ENCODE results near the gene RNASE7. TPM values are rescaled to one million over a fixed set of nuclear protein-coding genes. Genes with fewer than 3 reads are reported as not detected.
"Not testable (repeated sequence)": the region's sequence is repeated elsewhere in the genome, so short reads cannot be mapped to it uniquely, and the experiment has no call there.

RNASE7 gene
- total RNA-seq, 3 donors from 2014 or later (not counting 1 experiment from before 2014, with no cell fraction given), result not detected

DNA sequence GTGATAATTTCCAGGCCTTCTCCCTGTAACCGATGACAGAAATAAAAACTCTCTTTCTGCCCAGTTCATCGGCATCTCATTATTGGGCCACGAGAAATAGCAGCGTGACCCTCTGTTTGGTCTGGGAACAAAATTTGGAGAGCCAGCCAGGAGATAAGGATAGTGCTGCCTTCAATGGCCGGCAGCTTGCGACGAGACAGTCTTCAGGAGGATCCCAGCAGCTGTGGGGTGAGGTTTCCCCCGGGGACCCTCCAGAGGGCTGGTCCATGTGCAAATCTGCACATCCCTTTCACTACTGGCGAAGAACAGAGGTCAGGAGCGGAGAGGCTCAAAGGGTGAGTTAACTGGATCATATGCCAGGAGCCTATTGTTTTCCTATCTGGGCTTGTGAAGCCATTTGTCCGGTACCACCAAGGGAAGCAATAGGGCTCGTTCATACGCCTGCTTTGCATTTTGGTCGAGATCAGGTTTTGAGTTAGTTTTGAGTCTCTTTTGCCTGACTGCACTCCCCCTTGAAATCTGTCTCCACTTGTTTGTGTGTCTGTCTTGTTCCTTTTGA lies 38.3 kb upstream of the RNASE7 start:
- no peak overlapping the region for H3K4me3 Mint-ChIP-seq
- 91% methylated on average over 13 of the region's 14 CpGs for WGBS (ENCODE audit: insufficient coverage)
- Histone ChIP-seq H3K9me3 (ENCODE audit: control insufficient read depth, insufficient read depth, low read length) (no peaks in the 10 kb centered on the region), H3K4me1 (ENCODE audit: control insufficient read depth, insufficient read depth, low read length) (no peaks in the 10 kb centered on the region), H3K36me3 (ENCODE audit: control insufficient read depth, insufficient read depth, low read length) (no peaks in the 10 kb centered on the region), H3K27me3 (ENCODE audit: control insufficient read depth, insufficient read depth, low read length) (no peaks in the 10 kb centered on the region), H3K27ac (ENCODE audit: low read length) (no peak overlapping the region), H3K4me3 (ENCODE audit: low read length) (no peak overlapping the region)
- H3K9me3 Mint-ChIP-seq, result no peaks in the 10 kb centered on the region
- H3K27ac Mint-ChIP-seq, result no peak overlapping the region
- H3K36me3 Mint-ChIP-seq, result no peaks in the 10 kb centered on the region
- H3K27me3 Mint-ChIP-seq (ENCODE audit: low read depth in 2 of 2), result no peaks in the 10 kb centered on the region
- H3K4me1 Mint-ChIP-seq, result no peaks in the 10 kb centered on the region
- TF ChIP-seq, protein P1, sequence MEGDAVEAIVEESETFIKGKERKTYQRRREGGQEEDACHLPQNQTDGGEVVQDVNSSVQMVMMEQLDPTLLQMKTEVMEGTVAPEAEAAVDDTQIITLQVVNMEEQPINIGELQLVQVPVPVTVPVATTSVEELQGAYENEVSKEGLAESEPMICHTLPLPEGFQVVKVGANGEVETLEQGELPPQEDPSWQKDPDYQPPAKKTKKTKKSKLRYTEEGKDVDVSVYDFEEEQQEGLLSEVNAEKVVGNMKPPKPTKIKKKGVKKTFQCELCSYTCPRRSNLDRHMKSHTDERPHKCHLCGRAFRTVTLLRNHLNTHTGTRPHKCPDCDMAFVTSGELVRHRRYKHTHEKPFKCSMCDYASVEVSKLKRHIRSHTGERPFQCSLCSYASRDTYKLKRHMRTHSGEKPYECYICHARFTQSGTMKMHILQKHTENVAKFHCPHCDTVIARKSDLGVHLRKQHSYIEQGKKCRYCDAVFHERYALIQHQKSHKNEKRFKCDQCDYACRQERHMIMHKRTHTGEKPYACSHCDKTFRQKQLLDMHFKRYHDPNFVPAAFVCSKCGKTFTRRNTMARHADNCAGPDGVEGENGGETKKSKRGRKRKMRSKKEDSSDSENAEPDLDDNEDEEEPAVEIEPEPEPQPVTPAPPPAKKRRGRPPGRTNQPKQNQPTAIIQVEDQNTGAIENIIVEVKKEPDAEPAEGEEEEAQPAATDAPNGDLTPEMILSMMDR (IDR thresholded peaks at IDR 0.05), result no peak
- DNase-seq (no peak), ATAC-seq (no peak)
- intact Hi-C loops (cut with micrococcal nuclease), result no loop called here

GRCh38 chr14:21009721-21010120 lies 32.4 kb upstream of the RNASE7 start:
- H3K9me3 ChIP-seq (ENCODE audit: control insufficient read depth, insufficient read depth, low read length); intact Hi-C loops (cut with micrococcal nuclease); H3K27me3 ChIP-seq (ENCODE audit: control insufficient read depth, insufficient read depth, low read length); ATAC-seq; H3K27ac ChIP-seq (ENCODE audit: low read length); H3K36me3 ChIP-seq (ENCODE audit: control insufficient read depth, insufficient read depth, low read length); H3K4me3 ChIP-seq (ENCODE audit: low read length); H3K4me1 ChIP-seq (ENCODE audit: control insufficient read depth, insufficient read depth, low read length); DNase-seq; H3K9me3 Mint-ChIP-seq; H3K36me3 Mint-ChIP-seq; H3K27ac Mint-ChIP-seq; H3K4me1 Mint-ChIP-seq; H3K4me3 Mint-ChIP-seq: not testable (repeated sequence)
- H3K27me3 Mint-ChIP-seq (ENCODE audit: low read depth in 2 of 2), result peaks cover 14 to 18% of the 10 kb centered on the region in 2 donors
- WGBS (ENCODE audit: insufficient coverage), result 57% methylated on average over 1 of the region's 3 CpGs

GRCh38 chr14:21011136-21011535 lies 31.0 kb upstream of the RNASE7 start:
- intact Hi-C loops (cut with micrococcal nuclease), result no loop called here
- H3K9me3 Mint-ChIP-seq, result no peaks in the 10 kb centered on the region

GRCh38 chr14:21014761-21015190 lies 27.4 kb upstream of the RNASE7 start:
- peak; percentile 72 to 92 for DNase-seq
- H3K9me3 Mint-ChIP-seq, result no peaks in the 10 kb centered on the region
- peak; percentile 74 to 89 (median 87) for ATAC-seq
- no peaks in the 10 kb centered on the region for H3K36me3 Mint-ChIP-seq
- Histone ChIP-seq H3K4me1 (ENCODE audit: control insufficient read depth, insufficient read depth, low read length) (no peaks in the 10 kb centered on the region), H3K27me3 (ENCODE audit: control insufficient read depth, insufficient read depth, low read length) (peaks cover 4% of the 10 kb centered on the region), H3K36me3 (ENCODE audit: control insufficient read depth, insufficient read depth, low read length) (no peaks in the 10 kb centered on the region), H3K4me3 (ENCODE audit: low read length) (no peak overlapping the region), H3K9me3 (ENCODE audit: control insufficient read depth, insufficient read depth, low read length) (no peaks in the 10 kb centered on the region), H3K27ac (ENCODE audit: low read length) (no peak overlapping the region)
- intact Hi-C loops (cut with micrococcal nuclease), result loop anchor here (1.0 kb wide), 3 partner anchors 26 to 90 kb away; no protein-coding TSS in a partner anchor
- H3K27me3 Mint-ChIP-seq (ENCODE audit: low read depth in 2 of 2), result peaks cover 14 to 18% of the 10 kb centered on the region in 2 donors
- H3K4me3 Mint-ChIP-seq, result no peak overlapping the region
- H3K27ac Mint-ChIP-seq, result no peak overlapping the region
- TF ChIP-seq, protein P1 (IDR thresholded peaks at IDR 0.05), result peak; percentile 88
- 0% methylated on average over 4 of the region's 4 CpGs for WGBS (ENCODE audit: insufficient coverage)
- no peaks in the 10 kb centered on the region for H3K4me1 Mint-ChIP-seq

More at GRCh38 chr14:21011136-21011535, 31.0 kb upstream of the RNASE7 start:
- Mint-ChIP-seq H3K4me1 (no peaks in the 10 kb centered on the region), H3K27ac (no peak overlapping the region), H3K36me3 (no peaks in the 10 kb centered on the region), H3K4me3 (no peak overlapping the region), H3K27me3 (ENCODE audit: low read depth in 2 of 2) (peaks cover 14 to 18% of the 10 kb centered on the region in 2 donors)
- Histone ChIP-seq H3K27me3 (ENCODE audit: control insufficient read depth, insufficient read depth, low read length) (peaks cover 4% of the 10 kb centered on the region), H3K9me3 (ENCODE audit: control insufficient read depth, insufficient read depth, low read length) (no peaks in the 10 kb centered on the region), H3K4me3 (ENCODE audit: low read length) (no peak overlapping the region), H3K36me3 (ENCODE audit: control insufficient read depth, insufficient read depth, low read length) (no peaks in the 10 kb centered on the region), H3K27ac (ENCODE audit: low read length) (no peak overlapping the region), H3K4me1 (ENCODE audit: control insufficient read depth, insufficient read depth, low read length) (no peaks in the 10 kb centered on the region)
- 60% methylated on average over 1 of the region's 1 CpG for WGBS (ENCODE audit: insufficient coverage)
- DNase-seq (no peak), ATAC-seq (no peak)
- TF ChIP-seq, protein P1 (IDR thresholded peaks at IDR 0.05), result no peak
